ENCODE data around the gene SPEF1. TPM values are rescaled to one million over a fixed set of nuclear protein-coding genes. Genes with fewer than 3 reads are reported as not detected.

The SPEF1 gene
- total RNA-seq, 4 donors from 2014 or later, result not detected

DNA sequence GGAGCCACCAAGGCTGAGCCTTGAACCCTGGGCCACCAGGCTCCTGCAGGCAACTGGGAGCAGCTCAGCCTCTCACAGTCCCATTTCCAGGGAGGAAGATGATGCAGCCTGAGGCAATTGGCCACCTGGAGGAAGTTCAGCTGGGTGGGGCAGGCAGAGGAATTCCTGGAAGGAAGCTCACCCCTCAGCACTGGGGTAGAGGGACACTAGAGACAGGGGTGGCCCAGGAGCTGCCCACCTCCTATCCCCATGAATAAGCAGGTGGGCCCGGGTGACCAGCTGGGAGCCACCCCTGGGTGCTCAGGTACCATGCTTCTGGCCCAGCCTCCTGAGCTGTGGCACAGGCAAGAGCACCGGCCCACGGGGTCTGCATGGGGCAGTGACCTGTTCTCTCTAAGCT lies 52.4 kb downstream of the SPEF1 start:
- H3K36me3 ChIP-seq, result no peaks in the 10 kb centered on the region
- in situ Hi-C loops (cut with MboI; ENCODE audit: low sequenced_read_pairs in 4 of 4) (no loop called here), intact Hi-C loops (cut with DNase I; ENCODE audit: low total_unique reads) (no loop called here)
- H3K9me3 ChIP-seq, result no peaks in the 10 kb centered on the region
- peaks cover 0 to 7% of the 10 kb centered on the region in 2 donors for H3K4me1 ChIP-seq
- peak overlapping the region in 2 of 4 donors; percentile 25 to 56 for H3K27ac ChIP-seq
- no peak for ATAC-seq
- H3K4me3 ChIP-seq, result no peak overlapping the region
- TF ChIP-seq POLR2A (IDR thresholded peaks at IDR 0.05), result no peak
- TF ChIP-seq, protein P1, sequence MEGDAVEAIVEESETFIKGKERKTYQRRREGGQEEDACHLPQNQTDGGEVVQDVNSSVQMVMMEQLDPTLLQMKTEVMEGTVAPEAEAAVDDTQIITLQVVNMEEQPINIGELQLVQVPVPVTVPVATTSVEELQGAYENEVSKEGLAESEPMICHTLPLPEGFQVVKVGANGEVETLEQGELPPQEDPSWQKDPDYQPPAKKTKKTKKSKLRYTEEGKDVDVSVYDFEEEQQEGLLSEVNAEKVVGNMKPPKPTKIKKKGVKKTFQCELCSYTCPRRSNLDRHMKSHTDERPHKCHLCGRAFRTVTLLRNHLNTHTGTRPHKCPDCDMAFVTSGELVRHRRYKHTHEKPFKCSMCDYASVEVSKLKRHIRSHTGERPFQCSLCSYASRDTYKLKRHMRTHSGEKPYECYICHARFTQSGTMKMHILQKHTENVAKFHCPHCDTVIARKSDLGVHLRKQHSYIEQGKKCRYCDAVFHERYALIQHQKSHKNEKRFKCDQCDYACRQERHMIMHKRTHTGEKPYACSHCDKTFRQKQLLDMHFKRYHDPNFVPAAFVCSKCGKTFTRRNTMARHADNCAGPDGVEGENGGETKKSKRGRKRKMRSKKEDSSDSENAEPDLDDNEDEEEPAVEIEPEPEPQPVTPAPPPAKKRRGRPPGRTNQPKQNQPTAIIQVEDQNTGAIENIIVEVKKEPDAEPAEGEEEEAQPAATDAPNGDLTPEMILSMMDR (IDR thresholded peaks at IDR 0.05 in 4 of 5, conservative IDR thresholded peaks at IDR 0.05 in 1 of 5), result no peak
- DNase-seq, result no peak
- H3K27me3 ChIP-seq, result peaks cover 5 to 8% (median 7%) of the 10 kb centered on the region in 3 donors

DNA sequence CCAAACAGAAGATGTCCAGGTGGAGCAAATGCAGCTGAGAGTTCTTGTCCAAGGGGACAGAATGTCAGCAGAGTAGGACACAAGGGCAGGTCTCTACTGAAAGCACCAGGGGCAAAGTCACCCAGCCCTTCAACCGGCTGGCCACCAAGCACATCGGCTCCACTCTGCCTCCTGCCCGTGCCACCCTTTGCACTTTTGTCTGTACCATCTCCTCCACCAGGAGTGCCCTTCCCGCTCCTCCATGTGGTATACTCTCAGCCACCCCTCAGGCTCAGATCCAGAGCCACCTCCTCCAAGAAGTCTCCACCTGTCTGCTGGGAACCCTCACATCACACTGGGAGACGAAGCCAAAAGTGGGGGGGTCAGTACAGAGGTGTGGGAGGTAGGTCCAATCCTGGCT lies 52.9 kb downstream of the SPEF1 start:
- TF ChIP-seq, protein P1 (IDR thresholded peaks at IDR 0.05 in 4 of 5, conservative IDR thresholded peaks at IDR 0.05 in 1 of 5), result no peak
- no peak for TF ChIP-seq POLR2A (IDR thresholded peaks at IDR 0.05)
- no peak for DNase-seq
- Histone ChIP-seq H3K27ac (peak overlapping the region in 2 of 4 donors; percentile 25 to 56), H3K9me3 (no peaks in the 10 kb centered on the region), H3K27me3 (peaks cover 5 to 8% (median 7%) of the 10 kb centered on the region in 3 donors), H3K4me1 (peaks cover 0 to 7% of the 10 kb centered on the region in 2 donors), H3K4me3 (no peak overlapping the region), H3K36me3 (no peaks in the 10 kb centered on the region)
- ATAC-seq, result no peak
- in situ Hi-C loops (cut with MboI; ENCODE audit: low sequenced_read_pairs in 4 of 4) (no loop called here), intact Hi-C loops (cut with DNase I; ENCODE audit: low total_unique reads) (no loop called here)

Other genes with a start within 250 kb of the SPEF1 start
- not detected for gene GFRA4, start 118.0 kb downstream of the SPEF1 start, total RNA-seq
- 1 to 10 TPM; 2.6 to 6.4 (median 3.1) TPM for gene ADAM33, start 99.4 kb downstream of the SPEF1 start, total RNA-seq
- gene SIGLEC1, start 68.8 kb downstream of the SPEF1 start, total RNA-seq, result 1 to 10 TPM in 3 of 4 donors, under 1 TPM in 1; 0.61 to 3.0 (median 2.6) TPM
- gene HSPA12B, start 48.8 kb downstream of the SPEF1 start, total RNA-seq, result 1 to 10 TPM; 3.7 to 8.5 (median 5.8) TPM
- 10 to 100 TPM in 2 of 4 donors, 1 to 10 TPM in 2; 5.9 to 16.4 (median 9.6) TPM for gene ADISSP, start 13.7 kb downstream of the SPEF1 start, total RNA-seq
- 100 to 1,000 TPM in 3 of 4 donors, 10 to 100 TPM in 1; 67.5 to 186 (median 143) TPM for gene CENPB, start 5.3 kb upstream of the SPEF1 start, total RNA-seq
- 10 to 100 TPM in 2 of 4 donors, 1 to 10 TPM in 2; 2.3 to 17.3 (median 10.1) TPM for gene CDC25B, start 14.9 kb upstream of the SPEF1 start, total RNA-seq
- 10 to 100 TPM; 11.6 to 20.9 (median 17.3) TPM for gene AP5S1, start 39.1 kb upstream of the SPEF1 start, total RNA-seq
- gene MAVS, start 65.4 kb upstream of the SPEF1 start, total RNA-seq, result 10 to 100 TPM; 37.9 to 64.5 (median 44.4) TPM
- gene PANK2, start 107.9 kb upstream of the SPEF1 start, total RNA-seq, result 10 to 100 TPM; 18.2 to 25.8 (median 23.5) TPM
- 1 to 10 TPM; 1.3 to 3.1 (median 2.1) TPM for gene RNF24, start 234.1 kb upstream of the SPEF1 start, total RNA-seq

Data from gastrocnemius medialis (tissue), 4 donors.